PFSK-1 (cell line): ENCODE results near the gene FLCN.

Experiments
- FOXP2 ChIP-seq: optimal IDR thresholded peaks from 2 replicates; pipeline ENCODE3; 2011; ENCODE audit warnings: borderline replicate concordance, control low read depth, inconsistent platforms; ENCODE audit not compliant: insufficient read depth; ENCODE audit errors: extremely low read length, extremely low read depth
- POLR2AphosphoS5 ChIP-seq: IDR thresholded peaks from 2 replicates; pipeline ENCODE4 v1.6.1; 2012; ENCODE audit warnings: low read depth, mild to moderate bottlenecking, control low read depth, low read length, moderate library complexity
- SIN3A ChIP-seq: IDR thresholded peaks from 2 replicates; pipeline ENCODE4 v1.6.1; 2012; ENCODE audit warnings: mild to moderate bottlenecking, low read length, moderate library complexity, borderline replicate concordance; ENCODE audit not compliant: insufficient read depth
- TAF1 ChIP-seq: IDR thresholded peaks from 2 replicates; pipeline ENCODE4 v1.6.1; 2012; ENCODE audit warnings: low read length, control low read depth, borderline replicate concordance; ENCODE audit not compliant: insufficient read depth
- TF ChIP-seq, protein P1 (sequence below), 2 experiments: IDR thresholded peaks; 2 replicates each; pipeline versions ENCODE4 v1.6.1 to v1.8.0; 2011 to 2012; ENCODE audit warnings: low read depth in 2 of 2, low read length in 2 of 2, control low read depth in 1 of 2, inconsistent platforms in 1 of 2, mild to moderate bottlenecking in 1 of 2, moderate library complexity in 1 of 2; ENCODE audit not compliant: insufficient read depth in 1 of 2

The FLCN gene

GRCh38 chr17:17216776-17217175 is 20.2 kb downstream of the FLCN start:
- TF ChIP-seq TAF1, result no peak

- TF ChIP-seq FOXP2 (no peak), POLR2AphosphoS5 (no peak), SIN3A (no peak), TAF1 (no peak)
- TF ChIP-seq, protein P1, sequence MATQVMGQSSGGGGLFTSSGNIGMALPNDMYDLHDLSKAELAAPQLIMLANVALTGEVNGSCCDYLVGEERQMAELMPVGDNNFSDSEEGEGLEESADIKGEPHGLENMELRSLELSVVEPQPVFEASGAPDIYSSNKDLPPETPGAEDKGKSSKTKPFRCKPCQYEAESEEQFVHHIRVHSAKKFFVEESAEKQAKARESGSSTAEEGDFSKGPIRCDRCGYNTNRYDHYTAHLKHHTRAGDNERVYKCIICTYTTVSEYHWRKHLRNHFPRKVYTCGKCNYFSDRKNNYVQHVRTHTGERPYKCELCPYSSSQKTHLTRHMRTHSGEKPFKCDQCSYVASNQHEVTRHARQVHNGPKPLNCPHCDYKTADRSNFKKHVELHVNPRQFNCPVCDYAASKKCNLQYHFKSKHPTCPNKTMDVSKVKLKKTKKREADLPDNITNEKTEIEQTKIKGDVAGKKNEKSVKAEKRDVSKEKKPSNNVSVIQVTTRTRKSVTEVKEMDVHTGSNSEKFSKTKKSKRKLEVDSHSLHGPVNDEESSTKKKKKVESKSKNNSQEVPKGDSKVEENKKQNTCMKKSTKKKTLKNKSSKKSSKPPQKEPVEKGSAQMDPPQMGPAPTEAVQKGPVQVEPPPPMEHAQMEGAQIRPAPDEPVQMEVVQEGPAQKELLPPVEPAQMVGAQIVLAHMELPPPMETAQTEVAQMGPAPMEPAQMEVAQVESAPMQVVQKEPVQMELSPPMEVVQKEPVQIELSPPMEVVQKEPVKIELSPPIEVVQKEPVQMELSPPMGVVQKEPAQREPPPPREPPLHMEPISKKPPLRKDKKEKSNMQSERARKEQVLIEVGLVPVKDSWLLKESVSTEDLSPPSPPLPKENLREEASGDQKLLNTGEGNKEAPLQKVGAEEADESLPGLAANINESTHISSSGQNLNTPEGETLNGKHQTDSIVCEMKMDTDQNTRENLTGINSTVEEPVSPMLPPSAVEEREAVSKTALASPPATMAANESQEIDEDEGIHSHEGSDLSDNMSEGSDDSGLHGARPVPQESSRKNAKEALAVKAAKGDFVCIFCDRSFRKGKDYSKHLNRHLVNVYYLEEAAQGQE (IDR thresholded peaks at IDR 0.05; ENCODE audit: insufficient read depth in 1 of 2, low read depth in 2 of 2, low read length in 2 of 2), result no peak
Measured at GRCh38 chr17:17216236-17216635, 20.7 kb downstream of the FLCN start.

- TF ChIP-seq, protein P1 (IDR thresholded peaks at IDR 0.05; ENCODE audit: insufficient read depth in 1 of 2, low read depth in 2 of 2, low read length in 2 of 2), result no peak
- TF ChIP-seq SIN3A, result no peak
- no peak for TF ChIP-seq FOXP2
- no peak for TF ChIP-seq POLR2AphosphoS5
- TF ChIP-seq TAF1, result no peak
Measured at GRCh38 chr17:17215575-17215974, 21.4 kb downstream of the FLCN start.

GRCh38 chr17:17214646-17215436 is 22.1 kb downstream of the FLCN start:
- TF ChIP-seq FOXP2 (no peak), TAF1 (no peak), SIN3A (no peak), POLR2AphosphoS5 (no peak)
- TF ChIP-seq, protein P1 (IDR thresholded peaks at IDR 0.05; ENCODE audit: insufficient read depth in 1 of 2, low read depth in 2 of 2, low read length in 2 of 2), result no peak

GRCh38 chr17:17213775-17214174 is 23.2 kb downstream of the FLCN start:
- no peak for TF ChIP-seq SIN3A
- TF ChIP-seq FOXP2, result no peak
- TF ChIP-seq POLR2AphosphoS5, result no peak
- TF ChIP-seq, protein P1 (IDR thresholded peaks at IDR 0.05; ENCODE audit: insufficient read depth in 1 of 2, low read depth in 2 of 2, low read length in 2 of 2), result no peak
- no peak for TF ChIP-seq TAF1
